HepG2 (cell line): ENCODE results near the gene ST6GALNAC2. TPM values are rescaled to one million over a fixed set of nuclear protein-coding genes. Genes with fewer than 3 reads are reported as not detected.
A peak's percentile ranks its signal among the peaks of the same experiment; 100 is the strongest.

Experiments used
- AGO1 ChIP-seq: fragments of 200-400 bp; formaldehyde crosslinking; IDR thresholded peaks from 2 replicates; pipeline ENCODE4 v1.6.1; 2017; ENCODE audit warnings: mild to moderate bottlenecking, low read depth, low read length, moderate library complexity; ENCODE audit not compliant: poor library complexity, severe bottlenecking
- ATRX ChIP-seq: sonication (generic); formaldehyde crosslinking; IDR thresholded peaks from 2 replicates; pipeline ENCODE4 v1.4.0; 2020; ENCODE audit warnings: missing genetic modification reagents, borderline replicate concordance
- CREB1 ChIP-seq, 2 experiments: fragments of 450-650 bp in 1 of 2; IDR thresholded peaks; 2 replicates each; pipeline ENCODE4 v1.6.1; 2016 to 2017; ENCODE audit warnings: control low read depth in 1 of 2, mild to moderate bottlenecking in 1 of 2, missing compliant biosample characterization in 1 of 2, missing genetic modification characterization in 1 of 2
- DRAP1 ChIP-seq: IDR thresholded peaks from 2 replicates; pipeline ENCODE4 v1.6.1; 2016; ENCODE audit warnings: missing genetic modification reagents, missing compliant biosample characterization
- FOXA3 ChIP-seq: IDR thresholded peaks from 2 replicates; pipeline ENCODE4 v1.6.1; 2016; ENCODE audit warnings: missing genetic modification reagents, missing compliant biosample characterization
- KLF13 ChIP-seq: sonication (generic); formaldehyde crosslinking; IDR thresholded peaks from 2 replicates; pipeline ENCODE4 v1.4.0; 2020; ENCODE audit warnings: mild to moderate bottlenecking, missing genetic modification reagents
- PITX1 ChIP-seq: sonication (generic); formaldehyde crosslinking; IDR thresholded peaks from 2 replicates; pipeline ENCODE4 v1.5.1; 2020; ENCODE audit warnings: mild to moderate bottlenecking, missing genetic modification reagents
- RFXANK ChIP-seq: IDR thresholded peaks from 2 replicates; pipeline ENCODE4 v1.6.1; 2016
- SIN3B ChIP-seq: fragments of 150-350 bp; IDR thresholded peaks from 2 replicates; pipeline ENCODE4 v1.6.1; 2014; ENCODE audit warnings: low read length
- THYN1 ChIP-seq: sonication (generic); formaldehyde crosslinking; IDR thresholded peaks from 2 replicates; pipeline ENCODE4 v1.8.1; 2023; ENCODE audit warnings: low read depth, mild to moderate bottlenecking, moderate library complexity, missing genetic modification reagents, borderline replicate concordance
- U2AF2 ChIP-seq: fragments of 200-400 bp; formaldehyde crosslinking; IDR thresholded peaks from 2 replicates; pipeline ENCODE4 v1.6.1; 2017; ENCODE audit warnings: low read depth, mild to moderate bottlenecking, low read length
- USF2 ChIP-seq, 2 experiments: sonication (generic) in 1 of 2; formaldehyde crosslinking in 1 of 2; IDR thresholded peaks; 2 replicates each; pipeline versions ENCODE4 v1.5.1 to v1.6.1; 2011 to 2020; ENCODE audit warnings: borderline replicate concordance in 1 of 2, low read depth in 1 of 2, low read length in 1 of 2, mild to moderate bottlenecking in 1 of 2, missing genetic modification reagents in 1 of 2, moderate library complexity in 1 of 2
- YEATS4 ChIP-seq: sonication (generic); formaldehyde crosslinking; IDR thresholded peaks from 2 replicates; pipeline ENCODE4 v1.4.0; 2020; ENCODE audit warnings: missing genetic modification reagents, borderline replicate concordance
- ZBTB33 ChIP-seq: sonication (generic); formaldehyde crosslinking; IDR thresholded peaks from 2 replicates; pipeline ENCODE4 v1.4.0; 2020; ENCODE audit warnings: missing genetic modification reagents
- ZBTB34 ChIP-seq: sonication (generic); formaldehyde crosslinking; IDR thresholded peaks from 2 replicates; pipeline ENCODE4 v1.8.0; 2022; ENCODE audit warnings: mild to moderate bottlenecking, missing genetic modification reagents
- ZNF224 ChIP-seq: sonication (generic); formaldehyde crosslinking; IDR thresholded peaks from 2 replicates; pipeline ENCODE4 v1.5.0; 2020; ENCODE audit warnings: mild to moderate bottlenecking, missing genetic modification reagents
- ZNF367 ChIP-seq: sonication (generic); formaldehyde crosslinking; IDR thresholded peaks from 2 replicates; pipeline ENCODE4 v1.4.0; 2020; ENCODE audit warnings: missing genetic modification reagents, borderline replicate concordance
- ZNF547 ChIP-seq: sonication (generic); formaldehyde crosslinking; IDR thresholded peaks from 2 replicates; pipeline ENCODE4 v1.5.1; 2020; ENCODE audit warnings: mild to moderate bottlenecking, missing genetic modification reagents
- ZNF556 ChIP-seq: sonication (generic); formaldehyde crosslinking; IDR thresholded peaks from 2 replicates; pipeline ENCODE4 v1.4.0; 2020; ENCODE audit warnings: mild to moderate bottlenecking, missing genetic modification reagents, borderline replicate concordance
- ZNF761 ChIP-seq: sonication (generic); formaldehyde crosslinking; conservative IDR thresholded peaks from 2 replicates; pipeline ENCODE4 v1.4.0; 2020; ENCODE audit warnings: mild to moderate bottlenecking, missing genetic modification reagents
- ZNF773 ChIP-seq: sonication (generic); formaldehyde crosslinking; IDR thresholded peaks from 2 replicates; pipeline ENCODE4 v1.4.0; 2020; ENCODE audit warnings: missing genetic modification reagents, borderline replicate concordance
- ZNF879 ChIP-seq: sonication (generic); formaldehyde crosslinking; IDR thresholded peaks from 2 replicates; pipeline ENCODE4 v1.8.1; 2023; ENCODE audit warnings: missing genetic modification reagents
- polyA plus RNA-seq, 8 experiments: library from polyadenylated mRNA; depleted of rRNA in 3 of 8; stranded (reverse) in 7 of 8; unstranded in 1 of 8; fragments of >200 nt; fragmentation: Illumina TruSeq in 4 of 8; extraction: Trizol in 4 of 8; gene quantifications; 2 replicates each; pipeline versions ENCODE4 v1.2.1 to v1.2.3, GENCODE V29; 2011 to 2016; ENCODE audit warnings: low read depth in 4 of 8, missing spikeins in 1 of 8, mixed read lengths in 1 of 8; ENCODE audit not compliant: insufficient read depth in 1 of 8
- total RNA-seq, 5 experiments: library from RNA; depleted of rRNA; stranded (reverse); fragments of >200 nt; fragmentation: Illumina TruSeq; extraction: Trizol; gene quantifications; 2 replicates each; pipeline ENCODE4 v1.2.3, GENCODE V29; 2016; ENCODE audit warnings: low read depth in 1 of 5
- TF ChIP-seq, protein P1 (sequence below): sonication (generic); formaldehyde crosslinking; IDR thresholded peaks from 2 replicates; pipeline ENCODE4 v1.5.1; 2020; ENCODE audit warnings: mild to moderate bottlenecking, missing genetic modification reagents, moderate library complexity

The ST6GALNAC2 gene
- total and polyA plus RNA-seq, 2 of the 13 experiments (the other 11 are each of a cell fraction or from before 2014, with no cell fraction given) = 0.12 to 0.49 TPM

- TF ChIP-seq ZBTB34 (CRISPR knock-in tag) = no peak
- TF ChIP-seq THYN1 (CRISPR knock-in tag) = no peak
- TF ChIP-seq ZNF879 (CRISPR knock-in tag) = no peak
- no peak for TF ChIP-seq ZBTB33 (CRISPR knock-in tag)
- TF ChIP-seq SIN3B = no peak
- no peak for TF ChIP-seq USF2 (IDR thresholded peaks at IDR 0.05; ENCODE audit: low read depth, low read length)
- TF ChIP-seq USF2 (CRISPR knock-in tag; IDR thresholded peaks at IDR 0.05; ENCODE audit: borderline replicate concordance) = no peak
- no peak for TF ChIP-seq DRAP1 (CRISPR knock-in tag)
- no peak for TF ChIP-seq RFXANK (CRISPR knock-in tag)
- TF ChIP-seq ZNF773 (CRISPR knock-in tag) = no peak
- TF ChIP-seq U2AF2 = no peak
- no peak for TF ChIP-seq AGO1
- no peak for TF ChIP-seq ZNF224 (CRISPR knock-in tag)
- TF ChIP-seq, protein P1, sequence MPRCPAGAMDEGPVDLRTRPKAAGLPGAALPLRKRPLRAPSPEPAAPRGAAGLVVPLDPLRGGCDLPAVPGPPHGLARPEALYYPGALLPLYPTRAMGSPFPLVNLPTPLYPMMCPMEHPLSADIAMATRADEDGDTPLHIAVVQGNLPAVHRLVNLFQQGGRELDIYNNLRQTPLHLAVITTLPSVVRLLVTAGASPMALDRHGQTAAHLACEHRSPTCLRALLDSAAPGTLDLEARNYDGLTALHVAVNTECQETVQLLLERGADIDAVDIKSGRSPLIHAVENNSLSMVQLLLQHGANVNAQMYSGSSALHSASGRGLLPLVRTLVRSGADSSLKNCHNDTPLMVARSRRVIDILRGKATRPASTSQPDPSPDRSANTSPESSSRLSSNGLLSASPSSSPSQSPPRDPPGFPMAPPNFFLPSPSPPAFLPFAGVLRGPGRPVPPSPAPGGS (CRISPR knock-in tag) = no peak
- TF ChIP-seq PITX1 = no peak
- no peak for TF ChIP-seq FOXA3 (CRISPR knock-in tag)
- TF ChIP-seq ZNF367 (CRISPR knock-in tag) = no peak
- peak; percentile 7; the same call in 1 of the 2 replicates for TF ChIP-seq CREB1 (IDR thresholded peaks at IDR 0.05)
- no peak for TF ChIP-seq CREB1 (CRISPR knock-in tag; IDR thresholded peaks at IDR 0.05)
- no peak for TF ChIP-seq ZNF761
- TF ChIP-seq YEATS4 (CRISPR knock-in tag) = no peak
- TF ChIP-seq KLF13 = no peak
- TF ChIP-seq ATRX (CRISPR knock-in tag) = no peak
- TF ChIP-seq ZNF547 (CRISPR knock-in tag) = no peak
- 0 out of 2 replicates have a peak, but pooled peaks have one; percentile 8 for TF ChIP-seq ZNF556 (CRISPR knock-in tag)
These were observed 37.9 kb downstream of the ST6GALNAC2 start (continued) for GRCh38 chr17:76547642-76548202.
